Keratinocyte (primary cell): ENCODE measurements around the gene HOXB6.

Source experiments
- CTCF ChIP-seq, 3 experiments: IDR thresholded peaks in 1 of 3; conservative IDR thresholded peaks in 1 of 3; optimal IDR thresholded peaks in 1 of 3; 2 replicates in 2 of 3; 3 replicates in 1 of 3; pipeline versions ENCODE3 to v1.5.1; 2011; ENCODE audit warnings: low read length in 3 of 3, mild to moderate bottlenecking in 3 of 3, moderate library complexity in 2 of 3, control low read depth in 1 of 3, inconsistent platforms in 1 of 3; ENCODE audit not compliant: insufficient read depth in 2 of 3; ENCODE audit errors: extremely low read depth in 1 of 3
- EZH2 ChIP-seq: IDR thresholded peaks from one replicate; pipeline ENCODE4 v1.6.1; 2012; ENCODE audit warnings: inconsistent platforms, mild to moderate bottlenecking, low read length, moderate library complexity

GRCh38 chr17:48601539-48602425 is 3.0 kb downstream of the HOXB6 start:
- TF ChIP-seq CTCF (optimal IDR thresholded peaks at IDR 0.05 in 1 of 3, IDR thresholded peaks at IDR 0.05 in 1 of 3, conservative IDR thresholded peaks at IDR 0.05 in 1 of 3; ENCODE audit: extremely low read depth in 1 of 3, insufficient read depth in 2 of 3, low read length in 3 of 3) (no peak), EZH2 (peak; percentile 90)
